T-helper 1 cell treated with Interleukin-12 subunit alpha and Interleukin-12 subunit beta and Interleukin-4 antibody, amounts not matched to agents 30 μg/mL and 1 μg/mL, for 36 hours (primary cell): ENCODE results near the gene CRACR2B.
A peak's percentile ranks its signal among the peaks of the same experiment; 100 is the strongest.

Experiments
- H3K27ac Mint-ChIP-seq: one replicate; pipeline ENCODE4 v1.8.0; 2021; ENCODE audit warnings: mild to moderate bottlenecking, mixed read lengths
- H3K27me3 Mint-ChIP-seq: one replicate; pipeline ENCODE4 v1.8.0; 2021; ENCODE audit warnings: low read depth, mixed read lengths
- H3K36me3 Mint-ChIP-seq: one replicate; pipeline ENCODE4 v1.8.0; 2021; ENCODE audit warnings: low read depth, mixed read lengths
- H3K4me1 Mint-ChIP-seq: one replicate; pipeline ENCODE4 v1.8.0; 2021; ENCODE audit warnings: low read depth, mixed read lengths
- H3K4me3 Mint-ChIP-seq: one replicate; pipeline ENCODE4 v1.8.0; 2021; ENCODE audit warnings: mild to moderate bottlenecking, moderate library complexity, mixed read lengths
- H3K9me3 Mint-ChIP-seq: one replicate; pipeline ENCODE4 v1.8.0; 2021; ENCODE audit warnings: mixed read lengths

The CRACR2B gene

DNA sequence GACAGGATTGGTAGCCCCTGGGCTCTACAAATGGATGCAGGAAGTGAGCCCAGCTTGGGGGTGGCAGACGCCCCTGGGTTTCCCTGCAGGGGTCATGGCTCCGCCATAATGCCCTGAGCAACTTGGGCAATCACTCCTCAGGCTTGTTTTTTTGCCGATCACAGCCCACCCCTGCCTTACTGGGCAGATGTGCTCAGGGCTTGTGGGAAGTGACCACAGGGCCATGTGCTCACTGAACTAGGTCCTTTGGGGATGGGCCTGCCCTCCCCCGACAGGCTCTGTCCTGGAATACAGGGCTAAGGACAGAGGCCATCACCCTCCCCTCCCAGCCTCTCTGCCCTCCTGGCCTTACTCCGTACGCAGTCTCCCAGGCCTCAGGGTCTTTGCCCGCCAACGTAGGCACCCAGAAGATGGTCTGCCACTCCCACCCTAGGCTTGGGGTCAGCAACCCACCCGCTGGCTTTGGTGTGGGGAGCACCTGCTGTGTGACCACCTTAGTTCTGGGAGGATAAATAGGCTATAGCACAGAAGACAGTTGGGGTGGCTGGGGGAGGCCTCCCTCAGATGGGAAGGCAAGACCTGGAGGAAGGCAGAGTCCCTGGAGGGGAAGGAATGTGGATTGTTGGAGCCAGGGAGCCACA, 14.1 kb upstream of the CRACR2B start:
- peaks cover 15% of the 10 kb centered on the region for H3K4me1 Mint-ChIP-seq
- no peaks in the 10 kb centered on the region for H3K9me3 Mint-ChIP-seq
- H3K36me3 Mint-ChIP-seq: peaks cover 22% of the 10 kb centered on the region
- H3K4me3 Mint-ChIP-seq: no peak overlapping the region
- no peak overlapping the region for H3K27ac Mint-ChIP-seq
- no peaks in the 10 kb centered on the region for H3K27me3 Mint-ChIP-seq

DNA sequence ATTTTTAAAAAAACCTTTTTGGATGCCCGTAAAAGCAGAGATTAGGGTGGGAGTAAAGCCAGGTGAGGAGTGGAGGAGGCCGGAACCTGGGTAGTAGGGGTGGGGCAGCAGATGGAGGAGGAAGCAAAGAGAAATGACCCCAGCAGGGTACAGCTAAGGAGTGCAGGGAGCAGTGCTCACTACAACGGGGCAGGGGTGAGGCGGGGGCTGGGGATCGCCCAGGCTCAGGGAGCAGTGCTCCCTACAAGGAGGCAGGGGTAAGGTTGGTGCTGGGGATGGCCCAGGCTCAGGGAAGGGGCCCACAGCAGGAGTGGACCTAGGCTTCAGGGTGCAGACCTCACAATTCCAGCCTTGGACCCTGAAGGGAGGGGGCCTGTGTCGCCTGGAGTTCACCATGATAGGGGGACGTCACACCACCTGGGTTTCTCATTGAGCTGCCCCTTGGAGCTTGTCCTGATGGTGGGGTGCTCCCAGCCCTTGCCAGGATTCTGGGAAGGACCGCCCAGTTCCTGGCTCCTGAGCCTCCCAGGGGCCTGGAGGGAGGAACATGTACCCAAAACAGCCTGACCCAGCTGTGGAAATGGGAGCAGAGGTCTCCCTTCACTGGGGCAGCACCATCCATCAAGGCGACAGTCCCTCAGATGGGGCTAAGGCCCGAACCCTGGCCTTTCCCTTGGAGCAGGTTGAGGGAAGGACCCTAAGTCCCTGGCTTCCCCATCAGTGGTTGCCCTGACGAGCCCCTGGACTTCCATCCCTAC, 11.9 kb upstream of the CRACR2B start:
- H3K27me3 Mint-ChIP-seq: no peaks in the 10 kb centered on the region
- H3K4me3 Mint-ChIP-seq: no peak overlapping the region
- peaks cover 21% of the 10 kb centered on the region for H3K36me3 Mint-ChIP-seq
- no peaks in the 10 kb centered on the region for H3K9me3 Mint-ChIP-seq
- H3K4me1 Mint-ChIP-seq: peaks cover 7% of the 10 kb centered on the region
- H3K27ac Mint-ChIP-seq: no peak overlapping the region

DNA sequence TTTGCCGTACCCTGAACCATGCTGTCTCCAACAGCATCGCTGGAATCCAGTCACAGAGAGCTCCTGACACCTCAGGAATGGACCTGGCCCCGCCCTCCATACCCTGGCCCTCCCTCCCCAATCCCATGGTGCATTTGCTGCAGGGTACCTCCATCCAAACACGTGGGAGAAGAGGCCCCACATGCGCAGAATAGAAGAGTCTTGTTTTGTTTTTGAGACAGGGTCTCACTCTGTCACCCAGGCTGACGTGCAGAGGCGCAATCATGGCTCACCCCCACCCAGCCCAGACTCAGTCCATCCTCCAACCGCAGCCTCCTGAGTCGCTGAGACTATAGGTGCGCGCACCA, 11.3 kb upstream of the CRACR2B start:
- Mint-ChIP-seq H3K9me3 (no peaks in the 10 kb centered on the region), H3K36me3 (peaks cover 16% of the 10 kb centered on the region), H3K27ac (no peak overlapping the region), H3K4me1 (peaks cover 7% of the 10 kb centered on the region), H3K4me3 (no peak overlapping the region), H3K27me3 (no peaks in the 10 kb centered on the region)

DNA sequence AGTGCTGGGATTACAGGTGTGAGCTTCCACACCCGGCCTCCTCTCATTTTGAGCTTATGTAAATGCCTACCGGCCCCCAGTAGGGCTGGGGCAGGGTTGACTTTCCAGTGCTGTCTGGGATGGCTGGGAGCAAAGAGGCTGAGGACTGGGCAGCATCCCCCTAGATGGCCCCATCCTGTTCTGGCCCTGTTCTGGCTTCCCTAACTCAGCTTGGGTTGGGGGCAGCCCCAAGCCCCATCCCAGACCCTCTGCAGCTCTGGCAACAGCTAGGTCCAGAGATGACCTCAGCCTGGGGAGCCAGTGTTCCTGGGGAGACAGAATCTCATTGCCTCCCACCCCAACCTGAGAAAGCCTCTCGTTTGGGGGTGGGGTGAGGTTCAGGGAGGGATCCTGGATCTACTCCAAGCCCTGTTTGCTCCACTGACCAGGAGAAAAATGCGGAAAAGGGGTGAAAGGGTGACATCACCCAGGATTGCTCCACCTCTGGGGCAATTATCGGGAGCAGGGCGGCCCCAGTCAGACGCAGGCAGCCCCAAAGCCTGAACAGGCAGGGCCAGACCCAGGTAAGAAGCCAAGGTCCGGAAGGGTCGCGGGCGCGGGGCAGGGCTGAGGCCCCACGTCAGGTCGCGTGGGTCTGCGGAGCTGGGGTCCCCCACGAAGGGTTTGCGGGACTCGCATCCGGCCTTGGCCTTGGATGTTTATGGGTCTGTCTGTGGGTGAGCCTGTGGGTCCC, 9.2 kb upstream of the CRACR2B start, which contains the start of gene PNPLA2:
Gene PNPLA2 (plus strand): TSS at position 519 of the 733 bp plus-strand sequence. CDS start 805 bp downstream, outside the sequence.
- peak within 1 kb of the TSS; percentile 84 for H3K4me3 Mint-ChIP-seq
- peaks cover 3% of the 10 kb centered on the region for H3K36me3 Mint-ChIP-seq
- no peaks in the 10 kb centered on the region for H3K27me3 Mint-ChIP-seq
- peaks cover 7% of the 10 kb centered on the region for H3K4me1 Mint-ChIP-seq
- no peaks in the 10 kb centered on the region for H3K9me3 Mint-ChIP-seq
- H3K27ac Mint-ChIP-seq: peak within 1 kb of the TSS; percentile 70

DNA sequence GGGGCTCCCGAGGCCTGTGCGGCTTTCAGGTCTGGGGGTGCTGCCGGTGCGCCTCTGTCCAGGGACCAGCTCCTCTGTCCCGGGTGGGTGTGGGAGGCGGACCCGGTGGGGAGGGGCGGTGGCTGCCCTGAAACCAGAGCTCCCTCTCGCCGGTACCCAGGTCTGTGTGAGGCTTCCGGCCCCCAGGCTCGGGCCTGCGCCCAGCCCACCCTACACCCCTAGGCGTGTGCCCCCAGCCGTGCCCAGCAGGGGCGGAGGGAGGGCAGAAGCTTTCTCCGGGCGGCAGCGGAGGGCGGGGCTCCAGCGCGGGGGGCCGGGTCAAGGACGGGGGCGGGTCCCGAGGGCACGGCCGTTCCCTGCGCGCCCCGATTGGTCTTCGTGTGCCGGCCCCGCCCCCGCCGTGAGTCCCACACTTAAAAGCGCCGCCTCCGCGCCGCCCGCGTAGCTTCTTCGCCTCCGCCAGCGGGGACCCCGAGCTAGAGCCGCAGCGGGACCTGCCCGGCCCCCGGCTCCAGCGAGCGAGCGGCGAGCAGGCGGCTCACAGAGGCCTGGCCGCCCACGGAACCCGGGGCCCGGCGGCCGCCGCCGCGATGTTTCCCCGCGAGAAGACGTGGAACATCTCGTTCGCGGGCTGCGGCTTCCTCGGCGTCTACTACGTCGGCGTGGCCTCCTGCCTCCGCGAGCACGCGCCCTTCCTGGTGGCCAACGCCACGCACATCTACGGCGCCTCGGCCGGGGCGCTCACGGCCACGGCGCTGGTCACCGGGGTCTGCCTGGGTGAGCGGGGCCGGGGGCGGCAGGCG, 8.4 kb upstream of the CRACR2B start:
- peak overlapping the region; percentile 62 for H3K27ac Mint-ChIP-seq
- no peaks in the 10 kb centered on the region for H3K9me3 Mint-ChIP-seq
- H3K4me3 Mint-ChIP-seq: peak overlapping the region; percentile 84
- H3K4me1 Mint-ChIP-seq: peaks cover 7% of the 10 kb centered on the region
- no peaks in the 10 kb centered on the region for H3K27me3 Mint-ChIP-seq
- H3K36me3 Mint-ChIP-seq: no peaks in the 10 kb centered on the region

DNA sequence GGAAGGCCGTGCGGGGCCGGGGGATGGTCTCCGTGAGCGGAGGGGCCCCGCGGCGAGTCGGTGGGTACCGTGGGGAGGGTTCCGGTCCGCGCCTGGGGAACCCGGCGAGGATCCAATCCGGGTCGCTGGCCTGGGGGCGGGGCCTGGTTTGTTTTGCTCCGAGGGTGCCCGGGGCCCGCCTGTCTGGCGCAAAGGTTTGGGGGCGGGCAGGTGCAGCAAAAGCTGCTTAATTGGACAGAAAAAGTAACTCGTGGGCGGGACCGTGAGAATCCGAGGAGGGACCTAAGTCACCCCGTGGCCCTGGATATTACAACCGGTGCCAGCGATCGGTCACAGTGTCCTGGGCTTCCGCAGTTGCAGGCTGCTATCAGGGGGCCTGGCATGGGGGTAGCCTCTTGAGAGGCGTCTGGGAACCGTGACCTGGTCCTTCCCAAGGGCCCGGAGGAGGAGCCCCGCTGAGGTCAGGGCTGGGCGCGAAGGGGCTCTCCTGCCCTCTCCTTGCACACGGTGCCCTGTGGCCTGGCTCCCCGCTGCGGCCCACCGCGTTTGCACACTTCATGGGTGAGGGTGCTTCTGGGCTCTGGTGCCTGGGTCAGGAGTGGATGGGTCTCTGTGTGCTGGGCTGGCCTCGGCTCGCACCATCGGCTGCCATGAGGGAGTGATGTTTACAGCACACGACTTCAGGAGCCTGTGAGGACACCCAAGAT, 7.6 kb upstream of the CRACR2B start:
- H3K27me3 Mint-ChIP-seq: no peaks in the 10 kb centered on the region
- H3K4me3 Mint-ChIP-seq: peak overlapping the region; percentile 82
- peaks cover 7% of the 10 kb centered on the region for H3K4me1 Mint-ChIP-seq
- H3K36me3 Mint-ChIP-seq: peaks cover 3% of the 10 kb centered on the region
- no peaks in the 10 kb centered on the region for H3K9me3 Mint-ChIP-seq
- H3K27ac Mint-ChIP-seq: peak overlapping the region; percentile 78

DNA sequence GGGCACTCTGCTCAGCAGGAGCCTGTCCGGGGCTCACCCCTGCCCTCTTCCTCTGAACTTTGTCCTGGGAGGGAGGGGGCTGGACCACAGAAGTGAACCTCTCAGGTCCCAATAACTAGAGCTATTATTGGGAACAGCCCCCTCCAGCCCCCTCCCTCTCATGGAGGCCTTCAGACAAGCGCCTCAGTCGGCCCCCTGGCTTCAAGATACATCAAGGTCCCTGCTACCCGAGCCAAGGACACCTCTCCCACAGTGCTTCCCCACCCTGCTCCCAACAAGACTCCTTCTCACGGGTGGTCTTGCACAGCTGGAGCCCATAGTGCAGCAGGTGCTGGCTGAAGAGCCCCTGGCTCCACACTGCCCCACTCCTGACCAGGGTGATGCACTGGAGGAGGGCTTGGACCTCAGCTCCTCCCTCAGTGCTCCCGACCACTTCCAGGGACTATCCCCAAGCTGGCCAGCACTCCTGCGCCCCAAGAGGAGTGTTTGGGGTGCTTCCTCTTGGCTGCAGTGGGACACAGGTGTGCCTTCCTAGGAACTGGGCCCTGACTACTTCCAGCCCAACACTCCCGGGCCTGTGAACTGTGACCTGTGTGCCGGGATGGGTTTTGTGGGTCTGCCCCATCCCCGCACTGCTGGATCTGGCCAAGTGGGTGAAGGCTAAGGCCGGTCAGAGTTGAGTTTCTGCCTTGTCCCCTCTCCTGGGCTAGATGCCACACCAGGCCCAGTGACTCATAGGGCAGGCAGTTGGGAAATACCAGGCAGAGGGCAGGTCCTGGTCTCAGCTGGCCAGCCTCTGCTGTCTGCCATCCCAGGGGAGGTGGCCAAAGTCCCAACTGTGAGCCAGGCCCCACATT, 6.8 kb upstream of the CRACR2B start:
- Mint-ChIP-seq H3K27me3 (no peaks in the 10 kb centered on the region), H3K4me3 (peak overlapping the region; percentile 82), H3K27ac (peak overlapping the region; percentile 20), H3K36me3 (peaks cover 6% of the 10 kb centered on the region), H3K9me3 (no peaks in the 10 kb centered on the region), H3K4me1 (peaks cover 7% of the 10 kb centered on the region)

DNA sequence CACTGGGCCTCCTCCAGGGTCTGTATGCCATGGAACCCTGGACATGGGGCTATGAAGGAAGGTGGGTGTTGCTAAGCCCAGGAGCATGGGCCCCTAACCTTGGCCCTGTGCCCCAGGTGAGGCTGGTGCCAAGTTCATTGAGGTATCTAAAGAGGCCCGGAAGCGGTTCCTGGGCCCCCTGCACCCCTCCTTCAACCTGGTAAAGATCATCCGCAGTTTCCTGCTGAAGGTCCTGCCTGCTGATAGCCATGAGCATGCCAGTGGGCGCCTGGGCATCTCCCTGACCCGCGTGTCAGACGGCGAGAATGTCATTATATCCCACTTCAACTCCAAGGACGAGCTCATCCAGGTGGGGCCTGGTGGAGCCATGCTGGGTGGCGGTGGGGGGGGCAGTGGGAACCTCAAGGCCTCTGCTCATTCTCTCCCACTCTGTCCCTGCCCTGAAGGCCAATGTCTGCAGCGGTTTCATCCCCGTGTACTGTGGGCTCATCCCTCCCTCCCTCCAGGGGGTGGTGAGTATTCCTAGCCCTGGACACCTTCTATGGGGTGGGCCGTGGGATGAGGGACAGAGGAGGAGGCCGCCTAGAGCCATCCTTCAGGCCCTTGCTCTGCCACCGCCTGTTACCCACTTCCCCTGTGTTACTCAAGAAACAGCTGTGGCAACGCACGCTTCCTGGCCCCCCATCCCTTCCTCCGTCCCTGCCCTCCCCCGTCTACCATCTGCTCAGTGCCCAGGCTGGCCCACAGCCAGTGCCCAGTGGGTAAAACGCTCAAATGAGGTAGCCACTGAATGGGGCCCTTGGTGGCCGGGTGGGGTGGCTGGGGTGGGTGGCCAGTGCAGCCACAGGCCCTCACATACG, 6.0 kb upstream of the CRACR2B start:
- no peaks in the 10 kb centered on the region for H3K9me3 Mint-ChIP-seq
- H3K4me3 Mint-ChIP-seq: no peak overlapping the region
- H3K4me1 Mint-ChIP-seq: peaks cover 6% of the 10 kb centered on the region
- no peak overlapping the region for H3K27ac Mint-ChIP-seq
- peaks cover 6% of the 10 kb centered on the region for H3K36me3 Mint-ChIP-seq
- no peaks in the 10 kb centered on the region for H3K27me3 Mint-ChIP-seq

DNA sequence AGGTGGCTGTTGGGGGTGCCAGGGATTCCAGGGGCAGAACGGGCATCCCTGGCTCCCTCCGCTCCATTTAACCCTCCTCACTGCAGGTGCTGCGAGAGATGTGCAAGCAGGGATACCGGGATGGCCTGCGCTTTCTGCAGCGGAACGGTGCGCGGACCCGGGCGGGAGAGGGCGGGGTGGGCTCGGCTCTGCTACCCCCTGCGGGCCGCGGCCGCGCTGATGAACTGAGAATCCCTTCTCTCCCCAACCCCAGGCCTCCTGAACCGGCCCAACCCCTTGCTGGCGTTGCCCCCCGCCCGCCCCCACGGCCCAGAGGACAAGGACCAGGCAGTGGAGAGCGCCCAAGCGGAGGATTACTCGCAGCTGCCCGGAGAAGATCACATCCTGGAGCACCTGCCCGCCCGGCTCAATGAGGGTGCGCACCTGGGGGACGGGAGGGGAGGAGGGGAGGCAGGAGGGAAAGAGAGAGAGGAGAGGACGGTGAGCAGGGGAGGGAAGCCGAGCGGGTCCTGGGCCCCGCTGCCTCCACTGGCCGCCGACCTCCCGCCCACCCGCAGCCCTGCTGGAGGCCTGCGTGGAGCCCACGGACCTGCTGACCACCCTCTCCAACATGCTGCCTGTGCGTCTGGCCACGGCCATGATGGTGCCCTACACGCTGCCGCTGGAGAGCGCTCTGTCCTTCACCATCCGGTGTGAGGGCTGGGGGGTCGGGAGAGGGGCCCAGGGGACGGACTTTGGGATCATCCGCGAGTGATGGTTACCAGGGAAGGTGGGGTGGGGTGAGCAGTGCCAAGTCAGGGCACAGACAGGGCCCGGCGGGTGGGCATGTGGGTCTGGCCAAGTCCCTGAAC, 4.1 kb upstream of the CRACR2B start:
- Mint-ChIP-seq H3K4me1 (peaks cover 8% of the 10 kb centered on the region), H3K9me3 (no peaks in the 10 kb centered on the region), H3K27me3 (peaks cover 13% of the 10 kb centered on the region), H3K27ac (no peak overlapping the region), H3K4me3 (no peak overlapping the region), H3K36me3 (peaks cover 6% of the 10 kb centered on the region)

DNA sequence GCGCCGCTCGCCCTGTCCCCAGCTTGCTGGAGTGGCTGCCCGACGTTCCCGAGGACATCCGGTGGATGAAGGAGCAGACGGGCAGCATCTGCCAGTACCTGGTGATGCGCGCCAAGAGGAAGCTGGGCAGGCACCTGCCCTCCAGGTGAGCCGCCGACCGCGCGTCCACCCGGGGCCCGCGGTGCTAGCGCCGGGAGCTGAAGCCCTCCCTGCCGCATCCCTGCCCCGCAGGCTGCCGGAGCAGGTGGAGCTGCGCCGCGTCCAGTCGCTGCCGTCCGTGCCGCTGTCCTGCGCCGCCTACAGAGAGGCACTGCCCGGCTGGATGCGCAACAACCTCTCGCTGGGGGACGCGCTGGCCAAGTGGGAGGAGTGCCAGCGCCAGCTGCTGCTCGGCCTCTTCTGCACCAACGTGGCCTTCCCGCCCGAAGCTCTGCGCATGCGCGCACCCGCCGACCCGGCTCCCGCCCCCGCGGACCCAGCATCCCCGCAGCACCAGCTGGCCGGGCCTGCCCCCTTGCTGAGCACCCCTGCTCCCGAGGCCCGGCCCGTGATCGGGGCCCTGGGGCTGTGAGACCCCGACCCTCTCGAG, 3.3 kb upstream of the CRACR2B start:
- no peak overlapping the region for H3K27ac Mint-ChIP-seq
- no peaks in the 10 kb centered on the region for H3K9me3 Mint-ChIP-seq
- H3K27me3 Mint-ChIP-seq: peaks cover 20% of the 10 kb centered on the region
- H3K36me3 Mint-ChIP-seq: peaks cover 6% of the 10 kb centered on the region
- H3K4me3 Mint-ChIP-seq: no peak overlapping the region
- H3K4me1 Mint-ChIP-seq: peaks cover 8% of the 10 kb centered on the region

DNA sequence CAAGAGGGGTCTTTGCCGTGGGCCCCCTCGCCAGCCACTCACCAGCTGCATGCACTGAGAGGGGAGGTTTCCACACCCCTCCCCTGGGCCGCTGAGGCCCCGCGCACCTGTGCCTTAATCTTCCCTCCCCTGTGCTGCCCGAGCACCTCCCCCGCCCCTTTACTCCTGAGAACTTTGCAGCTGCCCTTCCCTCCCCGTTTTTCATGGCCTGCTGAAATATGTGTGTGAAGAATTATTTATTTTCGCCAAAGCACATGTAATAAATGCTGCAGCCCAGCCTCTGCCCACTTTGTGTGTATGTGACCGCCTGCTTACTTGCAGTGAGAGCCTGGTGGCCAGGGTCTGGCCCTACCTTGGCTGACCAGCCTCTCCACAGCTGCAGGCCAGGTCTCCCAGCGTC, 2.8 kb upstream of the CRACR2B start:
- Mint-ChIP-seq H3K4me3 (no peak overlapping the region), H3K27ac (no peak overlapping the region), H3K27me3 (peaks cover 26% of the 10 kb centered on the region), H3K4me1 (peaks cover 8% of the 10 kb centered on the region), H3K9me3 (no peaks in the 10 kb centered on the region), H3K36me3 (peaks cover 6% of the 10 kb centered on the region)
